Tibial artery (tissue), 4 donors: Measurements from ENCODE around the gene TENM3.

Source experiments
- DNase-seq, 2 donors: peaks; one replicate each; pipeline ENCODE4 v3.0.0-alpha.2; 2019
- H3K27ac ChIP-seq, 2 donors: fragments of 200-600 bp; sonication (generic) in 1 of 2; 1 replicate in 1 of 2; 2 replicates in 1 of 2; pipeline ENCODE4 v1.5.1; 2018 to 2019; ENCODE audit warnings: mild to moderate bottlenecking in 1 of 2
- H3K27me3 ChIP-seq, 2 donors: fragments of 200-600 bp; sonication (generic) in 1 of 2; one replicate each; pipeline versions ENCODE4 v1.5.1 to v1.6.0; 2016 to 2019
- H3K36me3 ChIP-seq, 3 donors: fragments of 200-600 bp; sonication (generic) in 2 of 3; one replicate each; pipeline ENCODE4 v1.5.1; 2016 to 2019; ENCODE audit warnings: mild to moderate bottlenecking in 2 of 3
- H3K4me1 ChIP-seq, 4 donors: fragments of 200-600 bp; sonication (generic) in 2 of 4; 1 replicate in 3 of 4; 2 replicates in 1 of 4; pipeline ENCODE4 v1.5.1; 2016 to 2019
- H3K4me3 ChIP-seq, 2 donors: fragments of 200-600 bp; sonication (generic) in 1 of 2; 1 replicate in 1 of 2; 2 replicates in 1 of 2; pipeline ENCODE4 v1.5.1; 2018 to 2019; ENCODE audit warnings: mild to moderate bottlenecking in 2 of 2
- H3K9me3 ChIP-seq, 3 donors: fragments of 200-600 bp; sonication (generic) in 1 of 3; one replicate each; pipeline ENCODE4 v1.5.1; 2016 to 2019
- intact Hi-C: fragments of 100-400 bp; cut with DNase I; formaldehyde crosslinking; loops from one replicate; pipeline ENCODE4 v1.15.0; 2023; ENCODE audit warnings: low total_unique reads
- TF ChIP-seq, protein P1 (sequence below), 2 experiments: fragments of 200-600 bp in 1 of 2; fragments of 450-650 bp in 1 of 2; IDR thresholded peaks; one replicate each; pipeline ENCODE4 v1.5.1; 2017 to 2019; ENCODE audit warnings: antibody characterized with exemption in 2 of 2, mild to moderate bottlenecking in 1 of 2, moderate library complexity in 1 of 2

Gene TENM3

DNA sequence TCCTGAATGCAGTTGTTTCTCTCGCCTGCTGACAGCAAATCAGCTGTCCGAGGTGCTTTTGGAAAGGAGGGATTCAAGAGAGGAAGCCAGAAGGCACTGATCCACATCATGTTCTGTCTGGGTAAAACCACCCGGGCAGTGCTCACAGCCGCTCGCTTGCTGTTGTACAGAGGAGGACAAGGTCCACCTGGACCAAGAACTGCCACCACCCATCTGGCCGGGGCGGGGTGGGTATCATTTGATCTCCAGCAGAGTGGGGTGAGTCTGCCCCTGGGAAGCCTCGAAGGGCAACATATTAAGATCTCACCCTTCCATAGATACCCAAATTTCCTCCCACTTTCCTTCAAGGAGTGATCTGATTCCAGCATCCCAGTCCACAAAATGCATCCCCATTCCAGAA is 560.9 kb downstream of the TENM3 start:
- Histone ChIP-seq H3K27ac (no peak overlapping the region), H3K9me3 (no peaks in the 10 kb centered on the region), H3K36me3 (no peaks in the 10 kb centered on the region), H3K27me3 (peaks cover 0 to 7% of the 10 kb centered on the region in 2 donors), H3K4me3 (no peak overlapping the region), H3K4me1 (peaks cover 0 to 14% (median 3%) of the 10 kb centered on the region in 4 donors)
- intact Hi-C loops: loop anchor here (10.0 kb wide), 1 partner anchor 319 kb away; no protein-coding TSS in a partner anchor
- no peak for DNase-seq
- TF ChIP-seq, protein P1, sequence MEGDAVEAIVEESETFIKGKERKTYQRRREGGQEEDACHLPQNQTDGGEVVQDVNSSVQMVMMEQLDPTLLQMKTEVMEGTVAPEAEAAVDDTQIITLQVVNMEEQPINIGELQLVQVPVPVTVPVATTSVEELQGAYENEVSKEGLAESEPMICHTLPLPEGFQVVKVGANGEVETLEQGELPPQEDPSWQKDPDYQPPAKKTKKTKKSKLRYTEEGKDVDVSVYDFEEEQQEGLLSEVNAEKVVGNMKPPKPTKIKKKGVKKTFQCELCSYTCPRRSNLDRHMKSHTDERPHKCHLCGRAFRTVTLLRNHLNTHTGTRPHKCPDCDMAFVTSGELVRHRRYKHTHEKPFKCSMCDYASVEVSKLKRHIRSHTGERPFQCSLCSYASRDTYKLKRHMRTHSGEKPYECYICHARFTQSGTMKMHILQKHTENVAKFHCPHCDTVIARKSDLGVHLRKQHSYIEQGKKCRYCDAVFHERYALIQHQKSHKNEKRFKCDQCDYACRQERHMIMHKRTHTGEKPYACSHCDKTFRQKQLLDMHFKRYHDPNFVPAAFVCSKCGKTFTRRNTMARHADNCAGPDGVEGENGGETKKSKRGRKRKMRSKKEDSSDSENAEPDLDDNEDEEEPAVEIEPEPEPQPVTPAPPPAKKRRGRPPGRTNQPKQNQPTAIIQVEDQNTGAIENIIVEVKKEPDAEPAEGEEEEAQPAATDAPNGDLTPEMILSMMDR (IDR thresholded peaks at IDR 0.05): no peak

DNA sequence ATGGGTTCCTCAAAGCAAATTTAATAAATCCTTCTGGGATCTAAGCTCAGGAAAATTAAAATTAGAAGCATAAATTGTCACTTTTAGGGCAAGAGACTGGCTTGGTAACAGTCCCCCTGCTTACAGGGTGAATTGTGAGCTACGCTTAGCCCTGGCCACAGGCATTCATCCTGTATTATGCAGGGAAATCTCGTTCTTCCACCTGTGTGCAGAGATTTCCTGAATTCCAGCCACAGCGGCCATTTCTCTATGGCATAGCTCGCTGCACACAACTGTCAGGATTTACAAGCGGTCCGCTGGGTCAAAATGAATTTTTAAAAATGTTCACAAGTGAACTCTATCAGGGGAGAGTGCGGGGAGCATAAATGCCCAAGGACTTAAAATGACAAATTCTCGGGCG is 562.1 kb downstream of the TENM3 start:
- no peaks in the 10 kb centered on the region for H3K9me3 ChIP-seq
- H3K36me3 ChIP-seq: no peaks in the 10 kb centered on the region
- DNase-seq: no peak
- no peak overlapping the region for H3K27ac ChIP-seq
- TF ChIP-seq, protein P1 (IDR thresholded peaks at IDR 0.05): no peak
- peaks cover 0 to 7% of the 10 kb centered on the region in 2 donors for H3K27me3 ChIP-seq
- intact Hi-C loops: loop anchor here (10.0 kb wide), 1 partner anchor 321 kb away; no protein-coding TSS in a partner anchor
- peaks cover 0 to 14% (median 3%) of the 10 kb centered on the region in 4 donors for H3K4me1 ChIP-seq
- no peak overlapping the region for H3K4me3 ChIP-seq

DNA sequence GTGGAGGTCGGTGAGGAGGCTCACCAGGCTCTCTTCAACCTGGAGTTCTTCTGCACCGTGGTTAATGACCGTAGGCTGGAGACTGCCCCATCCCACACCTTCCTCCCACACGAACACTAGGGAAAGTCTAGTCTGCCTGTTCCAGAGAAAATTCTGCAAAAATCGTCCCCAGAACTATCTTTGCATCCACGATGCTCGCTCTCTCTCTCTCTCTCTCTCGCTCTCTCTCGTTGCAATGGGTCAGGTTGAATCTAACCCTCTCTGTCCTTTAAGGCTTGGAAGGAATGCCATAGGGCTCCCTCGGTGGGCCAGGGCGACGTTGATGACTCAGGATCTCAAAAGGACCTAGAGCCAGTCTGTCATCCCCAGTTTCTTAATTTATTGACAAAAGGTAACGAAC is 562.5 kb downstream of the TENM3 start:
- no peak overlapping the region for H3K4me3 ChIP-seq
- peaks cover 0 to 14% (median 3%) of the 10 kb centered on the region in 4 donors for H3K4me1 ChIP-seq
- H3K9me3 ChIP-seq: no peaks in the 10 kb centered on the region
- TF ChIP-seq, protein P1 (IDR thresholded peaks at IDR 0.05): no peak
- DNase-seq: no peak
- no peak overlapping the region for H3K27ac ChIP-seq
- H3K36me3 ChIP-seq: no peaks in the 10 kb centered on the region
- peaks cover 0 to 7% of the 10 kb centered on the region in 2 donors for H3K27me3 ChIP-seq
- intact Hi-C loops: loop anchor here (10.0 kb wide), 1 partner anchor 321 kb away; no protein-coding TSS in a partner anchor

DNA sequence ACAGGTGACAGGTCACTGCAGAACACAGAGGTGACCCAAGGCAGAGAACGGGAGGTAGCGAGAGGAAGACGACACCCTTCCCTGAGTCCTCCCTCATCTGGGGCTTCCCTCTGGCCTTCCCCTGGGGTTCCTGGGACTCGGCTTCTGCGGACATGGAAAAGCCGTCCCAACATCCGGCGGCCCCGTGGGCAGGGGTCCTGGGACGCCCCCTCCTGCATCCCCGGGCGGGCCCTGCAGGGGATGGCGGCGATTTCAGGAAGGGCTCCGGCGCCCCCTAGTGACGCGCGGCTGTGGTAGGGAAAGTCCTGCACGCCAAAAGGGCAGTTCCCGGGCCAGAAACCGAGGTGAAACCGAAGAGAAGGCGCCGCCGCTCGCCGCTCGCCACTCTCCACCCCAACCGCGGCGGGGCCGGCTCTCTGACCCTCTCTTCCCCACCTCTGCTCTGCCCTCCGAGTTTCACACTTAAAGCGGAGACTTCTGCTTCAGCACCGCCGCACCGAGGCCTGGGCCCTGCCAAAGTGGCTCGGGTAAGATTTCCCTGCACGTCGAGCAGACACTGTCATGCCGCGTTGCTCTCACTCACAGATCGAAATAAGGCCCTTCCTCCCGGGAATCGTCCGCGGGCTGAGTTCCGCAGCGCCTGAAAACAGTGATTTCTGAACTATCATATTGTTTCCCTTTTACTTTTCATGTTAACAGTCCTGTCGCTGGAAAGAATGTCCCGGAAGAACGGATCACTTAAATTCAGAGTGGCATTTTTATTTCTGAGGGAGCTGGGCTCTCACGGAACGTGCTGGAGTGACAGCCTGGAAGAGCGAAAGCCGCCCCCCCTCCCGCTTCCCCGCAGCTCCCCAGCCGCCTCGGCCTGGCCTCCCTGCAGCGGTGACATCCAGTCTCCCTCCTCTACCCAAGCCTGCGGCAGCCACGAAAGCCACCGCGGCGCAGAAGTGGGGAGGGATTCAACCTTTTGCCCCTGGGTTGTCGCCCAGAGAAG is 563.4 kb downstream of the TENM3 start:
- no peaks in the 10 kb centered on the region for H3K9me3 ChIP-seq
- H3K4me3 ChIP-seq: peak overlapping the region; percentile 53 to 59
- peak overlapping the region; percentile 12 to 37 for H3K27ac ChIP-seq
- peak; percentile 55 to 81 for DNase-seq
- peaks cover 0 to 14% (median 3%) of the 10 kb centered on the region in 4 donors for H3K4me1 ChIP-seq
- peaks cover 0 to 7% of the 10 kb centered on the region in 2 donors for H3K27me3 ChIP-seq
- no peaks in the 10 kb centered on the region for H3K36me3 ChIP-seq
- TF ChIP-seq, protein P1 (IDR thresholded peaks at IDR 0.05): peak; percentile 82 to 91
- intact Hi-C loops: loop anchor here (10.0 kb wide), 1 partner anchor 322 kb away; no protein-coding TSS in a partner anchor

DNA sequence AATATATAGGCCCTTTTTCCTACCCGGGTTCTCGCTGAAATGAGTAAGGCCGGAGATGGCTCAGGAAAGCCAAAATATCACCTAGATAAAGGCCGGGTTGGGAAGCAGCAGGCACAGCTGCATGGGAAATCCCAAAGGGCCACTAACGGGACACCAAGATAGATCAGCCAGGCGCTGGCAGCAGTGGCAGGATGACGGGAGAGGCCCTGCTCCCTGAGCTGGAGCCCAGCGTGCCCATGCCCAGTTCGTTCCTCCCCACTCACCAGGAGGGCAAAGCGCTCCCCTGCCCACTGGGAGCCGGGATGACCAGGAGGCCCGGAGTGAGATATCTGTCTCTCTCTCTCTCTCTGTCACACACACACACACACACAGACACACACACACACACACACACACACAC is 564.1 kb downstream of the TENM3 start:
- DNase-seq: no peak
- TF ChIP-seq, protein P1 (IDR thresholded peaks at IDR 0.05): no peak
- H3K9me3 ChIP-seq: no peaks in the 10 kb centered on the region
- peak overlapping the region in 1 of 2 donors; percentile 12 for H3K27ac ChIP-seq
- peaks cover 0 to 14% (median 3%) of the 10 kb centered on the region in 4 donors for H3K4me1 ChIP-seq
- peak overlapping the region; percentile 53 to 59 for H3K4me3 ChIP-seq
- intact Hi-C loops: loop anchor here (10.0 kb wide), 1 partner anchor 323 kb away; no protein-coding TSS in a partner anchor
- no peaks in the 10 kb centered on the region for H3K36me3 ChIP-seq
- peaks cover 0 to 7% of the 10 kb centered on the region in 2 donors for H3K27me3 ChIP-seq
